SIG-M5 treated with dmso at 0.1 percent for 504 hours (cell line): Measurements from ENCODE around the gene TRABD2A.
"Not testable (repeated sequence)": the region's sequence is repeated elsewhere in the genome, so short reads cannot be mapped to it uniquely, and the experiment has no call there.

ENCODE experiments used
- DNase-seq: peaks from one replicate; lab custom pipeline; 2025; ENCODE audit not compliant: unreplicated experiment; lab: John Stamatoyannopoulos, UW

Gene TRABD2A

GRCh38 chr2:84881581-84882413 is 913 bp upstream of the TRABD2A start:
- peak; percentile 79 for DNase-seq

- no peak for DNase-seq
These were observed 564 bp downstream of the TRABD2A start for GRCh38 chr2:84880395-84880644.

- peak; percentile 15 for DNase-seq
These were observed 1.1 kb downstream of the TRABD2A start for GRCh38 chr2:84879584-84880394.

GRCh38 chr2:84878896-84879583 is 1.8 kb downstream of the TRABD2A start:
- no peak for DNase-seq

- DNase-seq: no peak
These were observed 2.4 kb downstream of the TRABD2A start for GRCh38 chr2:84878459-84878858.

GRCh38 chr2:84876369-84876768 is 4.5 kb downstream of the TRABD2A start:
- no peak for DNase-seq

GRCh38 chr2:84875619-84876018 is 5.3 kb downstream of the TRABD2A start:
- DNase-seq: not testable (repeated sequence)

- DNase-seq: no peak
These were observed 5.7 kb downstream of the TRABD2A start for GRCh38 chr2:84875213-84875560.

GRCh38 chr2:84874381-84875212 is 6.3 kb downstream of the TRABD2A start:
- no peak for DNase-seq

- no peak for DNase-seq
These were observed 7.5 kb downstream of the TRABD2A start for GRCh38 chr2:84873350-84873749.

- DNase-seq: not testable (repeated sequence)
These were observed 8.2 kb downstream of the TRABD2A start for GRCh38 chr2:84872691-84873090.

GRCh38 chr2:84870306-84870705 is 10.6 kb downstream of the TRABD2A start:
- no peak for DNase-seq

GRCh38 chr2:84868327-84868726 is 12.6 kb downstream of the TRABD2A start:
- not testable (repeated sequence) for DNase-seq

GRCh38 chr2:84866122-84866521 is 14.8 kb downstream of the TRABD2A start:
- DNase-seq: no peak

- DNase-seq: peak; percentile 51
These were observed 15.6 kb downstream of the TRABD2A start for GRCh38 chr2:84865181-84865783.

GRCh38 chr2:84862006-84862405 is 18.9 kb downstream of the TRABD2A start:
- no peak for DNase-seq

- no peak for DNase-seq
These were observed 19.3 kb downstream of the TRABD2A start for GRCh38 chr2:84861539-84861938.

- DNase-seq: no peak
These were observed 21.9 kb downstream of the TRABD2A start for GRCh38 chr2:84858937-84859336.

- DNase-seq: no peak
These were observed 22.8 kb downstream of the TRABD2A start for GRCh38 chr2:84858123-84858522.

GRCh38 chr2:84857566-84857965 is 23.3 kb downstream of the TRABD2A start:
- no peak for DNase-seq

GRCh38 chr2:84856787-84857186 is 24.1 kb downstream of the TRABD2A start:
- no peak for DNase-seq
